ENCODE results near the gene FKBP10.

Gene FKBP10

DNA sequence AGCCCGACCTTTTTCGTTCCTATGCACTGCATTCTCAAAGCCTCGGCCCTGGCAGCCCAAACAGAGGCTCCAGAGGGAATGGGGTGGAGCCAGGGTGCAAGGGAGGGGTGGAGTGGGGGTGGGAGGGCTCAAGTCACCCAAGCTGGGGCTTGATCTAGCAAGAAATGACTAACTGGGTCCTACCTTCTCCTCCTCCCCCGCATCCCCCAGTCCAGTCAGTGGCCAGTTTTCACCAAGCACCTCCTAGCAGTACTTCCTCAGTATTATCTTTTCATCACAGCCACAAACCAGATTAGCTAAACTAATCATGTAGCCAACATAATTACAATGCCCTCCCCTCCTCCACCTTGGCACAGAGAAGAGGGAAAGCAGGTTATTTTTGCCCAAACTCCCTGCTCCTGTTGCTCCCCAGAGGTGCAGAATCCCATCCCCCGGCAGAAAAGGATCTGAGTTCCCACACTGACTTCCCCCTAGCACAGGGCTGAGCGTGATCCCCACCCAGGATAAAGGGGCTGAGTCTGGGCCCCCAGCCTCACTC lies 28.5 kb upstream of the FKBP10 start:
- peak; percentile 66 to 69 for DNase-seq

GRCh38 chr17:41785091-41785858 lies 27.5 kb upstream of the FKBP10 start:
- peak in 1 of 2 donors; percentile 47 for DNase-seq

DNA sequence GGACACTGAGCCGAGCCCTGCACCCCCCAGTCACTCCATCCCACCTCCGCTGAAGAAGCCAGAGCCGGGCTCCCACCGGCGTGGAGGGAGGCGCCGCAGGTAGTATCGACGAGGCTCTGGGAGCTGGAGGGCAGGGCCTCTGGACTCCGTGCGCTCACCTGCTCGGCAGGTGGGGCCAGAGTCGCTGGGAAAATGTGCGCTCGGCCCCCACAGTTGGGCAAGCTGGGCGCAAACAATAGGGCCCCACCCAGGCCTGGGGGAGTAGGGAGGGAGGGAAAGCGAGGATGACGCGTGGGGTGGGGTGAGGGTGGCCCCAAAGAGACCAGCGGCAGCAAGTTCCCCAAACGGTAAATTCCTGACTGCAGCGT lies 27.0 kb upstream of the FKBP10 start:
- peak; percentile 45 to 64 for DNase-seq

DNA sequence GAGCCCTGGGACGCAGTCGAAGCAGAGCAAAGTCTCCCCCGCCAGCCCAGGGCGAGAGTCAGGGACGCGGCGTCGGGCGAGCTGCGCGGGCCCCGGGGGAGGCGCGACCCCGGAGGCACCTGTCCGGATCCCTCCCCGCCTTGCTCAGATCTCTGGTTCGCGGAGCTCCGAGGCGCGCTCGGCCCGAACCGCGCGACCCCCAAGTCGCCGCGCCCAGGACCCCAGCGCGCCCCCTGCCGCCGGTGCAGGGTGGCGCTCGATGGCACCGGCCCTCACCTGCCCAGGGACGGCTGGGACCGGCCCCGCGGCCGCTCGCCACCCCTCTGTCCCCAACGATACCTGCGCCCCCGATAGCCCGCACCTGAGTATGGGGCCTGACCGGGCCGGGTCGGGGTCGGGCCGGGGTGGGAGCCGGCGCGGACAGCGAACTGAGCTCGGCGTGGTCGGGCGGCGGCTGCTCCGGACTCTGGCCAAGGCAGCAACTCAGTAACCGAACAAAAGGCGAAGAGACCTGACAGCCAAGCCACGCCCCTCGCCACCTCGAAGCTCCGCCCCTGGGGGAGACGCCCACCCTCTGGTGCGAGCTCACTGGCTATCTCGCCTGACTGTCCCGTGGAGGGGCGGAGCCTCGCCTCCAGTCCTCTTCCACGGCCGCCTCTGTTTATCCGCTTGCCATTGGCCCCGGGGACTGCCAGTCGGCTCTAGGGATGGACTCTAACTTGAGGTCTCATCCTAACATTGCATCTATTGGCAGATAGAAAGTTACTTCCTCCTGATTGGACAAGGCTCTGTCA lies 26.4 kb upstream of the FKBP10 start, which contains the start of gene JUP:
Gene JUP, minus strand, starts transcription at position 485 of the 794 bp plus-strand sequence. CDS start 14,857 bp downstream, outside the sequence.
- peak; percentile 99 for DNase-seq

GRCh38 chr17:41787021-41787418 lies 25.8 kb upstream of the FKBP10 start:
- DNase-seq = no peak

GRCh38 chr17:41792845-41793783 lies 19.7 kb upstream of the FKBP10 start:
- no peak for DNase-seq

GRCh38 chr17:41793784-41794539 lies 18.8 kb upstream of the FKBP10 start:
- DNase-seq = no peak

DNA sequence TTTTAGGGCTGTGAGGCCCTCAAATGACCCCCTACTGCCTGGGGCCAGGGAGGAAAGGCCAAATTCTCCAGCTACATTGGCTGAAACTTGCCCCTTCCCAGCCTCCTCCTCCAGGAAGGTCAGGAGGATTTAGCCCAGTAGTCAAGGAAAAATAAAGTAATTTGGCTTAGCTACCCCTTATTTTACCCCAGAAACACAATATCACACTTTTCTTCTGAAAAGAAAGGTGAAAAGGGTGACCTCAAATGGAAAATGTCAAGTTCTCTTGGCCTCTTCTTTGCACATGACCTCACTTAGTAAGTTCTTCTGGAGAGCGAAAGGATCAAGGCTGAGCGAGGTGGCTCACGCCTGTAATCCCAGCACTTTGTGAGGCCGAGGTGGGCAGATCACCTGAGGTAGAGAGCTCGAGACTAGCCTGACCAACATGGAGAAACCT lies 18.2 kb upstream of the FKBP10 start:
- no peak for DNase-seq

GRCh38 chr17:41796121-41796895 lies 16.5 kb upstream of the FKBP10 start:
- peak; percentile 41 to 48 for DNase-seq

DNA sequence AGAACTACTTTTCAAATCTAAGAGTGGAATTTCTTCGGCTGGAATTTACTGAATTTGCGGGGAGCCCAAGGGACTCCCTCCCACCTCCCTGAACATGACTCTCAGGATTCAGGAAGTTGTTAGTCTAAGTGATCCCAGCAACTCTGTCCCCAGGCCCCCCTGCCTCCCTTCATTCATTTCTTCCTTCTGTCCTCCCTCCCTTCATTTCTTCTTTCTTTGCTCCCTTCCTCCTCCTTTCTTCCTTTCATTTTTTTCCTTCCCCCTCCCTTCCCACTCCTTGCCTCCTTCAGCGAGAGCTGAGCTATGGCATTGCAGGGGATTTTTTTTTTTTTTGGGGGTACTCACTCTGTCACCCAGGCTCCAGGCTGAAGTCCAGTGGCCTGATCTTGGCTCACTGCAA lies 15.4 kb upstream of the FKBP10 start:
- DNase-seq = no peak

DNA sequence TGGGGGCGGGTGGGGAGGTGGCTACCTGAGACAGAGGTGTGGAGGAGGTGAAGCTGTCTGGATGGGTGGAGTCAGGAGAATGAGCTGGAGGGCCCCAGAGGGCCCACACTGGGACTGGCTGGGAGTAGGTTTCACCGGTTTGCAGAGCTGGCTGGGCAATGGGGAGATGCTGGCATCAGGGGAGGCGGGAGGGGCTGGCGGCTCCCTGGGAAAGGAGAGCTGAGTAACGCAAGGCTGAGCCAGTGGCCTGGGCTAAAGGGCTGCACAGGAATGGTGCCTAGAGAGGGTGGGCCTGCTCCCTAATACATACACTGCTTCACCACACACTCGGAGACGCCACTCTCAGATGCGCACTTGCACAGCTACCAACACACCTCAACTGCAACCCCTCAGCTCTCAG lies 13.4 kb upstream of the FKBP10 start:
- DNase-seq = no peak

DNA sequence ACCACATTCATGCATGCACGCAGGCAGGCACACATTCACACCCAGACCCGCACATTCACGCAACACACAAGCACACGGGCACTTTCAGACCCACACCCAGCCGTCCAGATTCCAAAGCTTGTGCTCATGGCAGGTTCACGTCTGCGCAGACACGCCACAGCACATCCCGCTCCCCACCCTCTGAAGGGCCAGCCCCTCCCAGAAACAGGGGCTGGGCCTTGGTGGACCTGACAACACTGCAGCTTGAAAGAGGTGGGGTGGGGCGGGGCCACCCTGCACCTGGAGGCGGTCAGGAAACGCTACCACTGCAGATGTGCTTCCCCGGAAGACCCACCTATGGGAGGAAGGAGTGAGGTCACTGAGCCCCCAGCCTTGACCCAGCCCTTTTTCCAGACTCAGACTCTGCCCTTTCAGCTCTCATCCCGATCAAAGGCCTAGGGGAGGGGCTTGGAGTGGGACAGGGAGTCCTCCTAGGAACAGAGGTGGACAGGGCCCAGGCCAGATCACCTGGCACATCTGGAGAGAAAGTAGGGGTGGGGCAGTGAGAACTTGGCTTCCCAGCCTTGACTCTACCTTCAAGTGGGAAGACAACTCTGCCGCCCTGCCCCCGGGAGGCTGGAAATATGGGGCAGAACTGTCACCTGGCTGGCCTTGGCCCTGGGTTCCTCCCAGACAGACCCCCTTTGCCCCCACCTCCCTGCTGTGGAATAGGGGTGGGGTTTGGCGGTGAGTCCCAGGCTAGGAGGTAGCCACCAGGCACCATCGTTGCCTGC lies 12.0 kb upstream of the FKBP10 start:
- DNase-seq = no peak

DNA sequence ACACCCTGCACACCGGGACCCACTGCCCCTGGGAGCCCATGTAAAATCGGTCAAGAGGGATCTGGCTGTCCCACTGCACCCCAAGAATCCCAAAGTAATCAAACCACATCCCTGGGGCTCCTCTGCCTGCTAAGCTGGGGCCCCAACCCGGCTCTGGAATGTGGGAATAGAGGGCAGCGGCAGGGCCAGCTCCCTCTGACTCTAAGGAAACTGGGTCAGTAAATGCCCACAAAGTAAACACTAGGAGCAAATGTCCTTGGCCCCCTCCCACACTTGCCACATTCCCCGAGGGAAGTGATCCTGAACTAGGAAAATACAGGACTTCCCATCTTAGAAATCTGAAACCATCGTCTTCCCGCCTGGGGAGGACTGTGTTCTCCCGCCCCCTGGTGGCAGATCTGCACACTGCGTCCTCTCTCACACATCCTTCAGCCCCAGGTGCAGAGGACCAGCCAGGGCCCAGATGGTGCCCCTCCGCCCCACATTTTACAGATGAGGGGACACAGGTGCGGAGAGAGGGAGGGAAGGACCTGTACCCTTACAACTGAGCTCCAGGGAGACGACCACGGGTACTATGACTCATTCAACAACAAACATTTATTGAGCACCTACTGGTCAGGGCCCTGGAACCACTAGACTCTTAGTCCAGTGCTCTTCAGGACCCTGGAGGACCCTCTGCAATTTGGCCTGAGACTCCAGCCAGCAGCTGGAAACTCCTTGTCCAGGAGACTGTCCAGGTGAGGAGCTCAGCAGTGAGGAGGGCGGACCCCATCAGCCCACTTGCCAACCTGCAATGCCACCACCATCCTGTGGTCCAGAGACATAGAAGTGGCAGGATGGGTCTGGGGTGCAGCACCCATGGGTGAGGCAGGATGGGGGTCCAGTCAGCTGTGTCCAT lies 11.2 kb upstream of the FKBP10 start:
- peak in 1 of 2 donors; percentile 86 for DNase-seq

DNA sequence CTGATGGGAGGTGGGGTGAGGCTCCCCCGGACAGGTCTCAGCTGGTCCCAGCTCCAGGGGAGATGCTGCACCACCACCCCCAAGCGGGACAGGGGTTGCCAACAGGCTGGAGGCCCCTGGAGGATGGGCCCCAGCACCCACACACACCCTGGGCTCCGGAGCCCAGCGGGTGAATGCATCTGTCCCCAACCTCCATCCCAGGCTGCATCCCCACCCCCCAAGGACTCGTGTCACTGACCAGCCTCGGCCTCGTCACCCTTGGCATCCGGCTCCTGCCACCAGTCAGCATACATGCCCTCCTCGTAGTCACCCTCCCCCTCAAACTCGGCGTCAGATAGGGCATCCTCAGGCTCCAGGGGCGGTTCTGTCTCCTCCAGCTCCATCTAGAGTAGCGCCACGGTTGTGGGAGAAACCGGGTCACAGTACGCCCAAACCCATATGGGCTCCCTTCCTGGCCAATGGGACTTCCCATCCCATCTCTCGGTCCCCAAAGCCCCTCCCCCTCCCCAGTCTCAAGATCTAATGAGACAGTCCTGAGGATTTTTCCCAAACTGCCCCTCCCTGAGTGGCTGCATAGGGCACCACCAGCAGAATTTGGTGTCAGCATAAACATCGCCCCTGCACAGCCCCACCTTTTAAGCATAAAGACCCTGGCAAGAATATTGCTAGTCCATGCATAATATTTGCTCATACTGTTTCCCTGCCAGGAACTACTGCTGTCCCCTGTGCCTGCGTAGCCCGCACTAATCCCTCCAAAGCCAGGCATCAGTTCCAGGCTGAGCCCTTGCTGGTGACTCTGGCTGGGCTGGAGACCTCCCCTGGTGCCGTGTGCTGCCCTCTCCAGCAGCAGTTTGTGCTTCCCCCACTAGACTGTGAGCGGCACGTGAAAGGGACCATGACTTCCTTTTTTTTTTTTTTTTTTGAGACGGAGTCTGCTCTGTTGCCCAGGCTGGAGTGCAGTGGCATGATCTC lies 9.5 kb upstream of the FKBP10 start:
- DNase-seq = peak in 1 of 2 donors; percentile 24

- no peak for DNase-seq
Observed at GRCh38 chr17:41806685-41807445, 5.9 kb upstream of the FKBP10 start.

DNA sequence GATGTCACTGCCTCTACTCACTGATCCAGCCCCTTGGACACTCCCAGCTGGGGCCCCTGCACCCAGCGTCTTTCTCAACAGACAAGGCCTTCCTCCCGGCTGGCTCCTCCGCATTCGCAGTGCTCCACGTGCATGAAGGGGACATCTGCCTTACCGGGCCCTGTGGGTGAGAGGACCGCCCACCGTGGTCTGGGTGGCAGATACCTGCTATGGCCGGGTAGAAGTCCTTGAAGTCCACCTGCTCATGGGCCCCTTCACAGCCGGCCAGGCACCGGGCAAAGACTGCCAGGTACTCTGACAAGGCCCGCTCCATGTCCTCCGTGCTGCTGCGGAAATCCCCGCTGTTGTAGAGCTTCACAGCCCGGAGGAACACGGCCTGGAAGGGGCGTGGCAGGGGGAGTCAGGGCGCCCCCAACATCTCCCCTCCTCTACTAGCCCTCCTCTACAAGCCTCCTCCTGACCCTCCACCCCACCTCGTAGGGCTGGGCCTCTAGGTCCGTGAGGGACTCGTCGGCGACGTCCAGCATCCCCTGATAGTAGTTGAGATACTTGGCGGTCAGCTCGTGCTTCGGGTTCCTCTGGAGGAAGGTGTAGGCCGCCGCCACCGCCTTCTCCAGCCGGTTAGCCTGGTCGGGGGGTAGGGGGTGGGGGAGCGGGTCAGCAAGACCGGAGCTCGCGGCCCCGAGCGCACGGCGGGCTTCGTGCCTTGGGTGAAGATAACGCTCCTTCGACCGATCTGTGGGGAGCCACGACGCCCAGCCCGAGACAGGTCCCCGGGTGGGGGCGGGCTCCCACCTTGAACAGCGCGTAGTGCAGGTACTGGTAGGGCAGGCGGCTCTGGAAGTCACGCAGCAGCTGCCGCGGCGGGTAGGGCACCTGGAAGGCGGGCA lies 1.9 kb upstream of the FKBP10 start:
- no peak for DNase-seq
